ENCODE results near the gene GLP1R. TPM values are rescaled to one million over a fixed set of nuclear protein-coding genes. Genes with fewer than 3 reads are reported as not detected.

GLP1R gene
- polyA plus RNA-seq, 1 donor (not counting 4 experiments of a cell fraction or from before 2014, with no cell fraction given) = not detected

DNA sequence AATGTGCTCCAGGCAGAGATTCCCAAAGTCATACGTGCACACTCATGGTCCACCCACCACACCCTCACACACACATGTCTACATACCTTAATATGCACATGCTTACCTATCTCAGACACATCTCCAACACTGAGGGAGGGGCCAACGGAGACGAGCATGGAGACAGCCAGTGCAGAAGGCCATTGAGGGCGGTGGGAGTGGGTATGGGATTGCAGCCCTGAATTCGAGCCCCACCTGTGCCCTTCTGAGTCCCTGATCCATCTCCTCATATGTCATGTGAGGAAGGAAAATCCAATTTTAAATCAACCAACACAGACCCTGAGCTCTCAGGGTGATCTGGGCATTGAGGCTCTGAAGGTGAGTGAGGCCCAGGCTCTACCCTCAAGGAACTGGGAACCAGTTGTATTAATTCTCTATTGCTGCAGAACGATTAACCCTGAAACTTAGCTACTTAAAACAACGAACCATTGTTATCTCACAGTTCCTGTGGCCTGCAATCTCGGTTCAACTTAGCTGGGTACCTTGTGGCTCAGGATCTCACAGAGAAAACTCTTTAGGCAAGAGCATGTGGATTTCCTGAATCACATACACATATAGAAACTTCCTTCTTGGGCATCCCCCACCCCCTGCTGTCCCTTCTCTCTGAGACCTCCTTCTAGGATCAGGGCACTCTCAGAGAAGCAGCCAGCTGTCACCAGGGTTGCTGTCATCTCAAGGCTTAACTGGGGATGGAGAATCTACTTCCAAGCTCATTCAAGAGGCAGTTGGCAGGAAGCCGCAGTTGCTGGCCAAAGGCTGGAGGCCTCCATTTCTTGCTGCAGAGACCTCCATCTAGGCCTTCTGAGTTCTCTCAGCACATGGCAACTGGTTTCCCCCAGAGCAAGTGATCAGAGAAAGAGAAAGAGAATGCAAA lies 28.3 kb downstream of the GLP1R start:
- no peak overlapping the region for H3K27ac ChIP-seq (ENCODE audit: control insufficient read depth, insufficient read depth, low read length)
- no peaks in the 10 kb centered on the region for H3K9me1 ChIP-seq (ENCODE audit: control insufficient read depth, extremely low read depth, insufficient read depth, low read length)
- no peak overlapping the region for H3K4me2 ChIP-seq (ENCODE audit: control insufficient read depth, extremely low read depth, insufficient read depth, low read depth, low read length)
- FAIRE-seq (no peak), DNase-seq (ENCODE audit: low read depth, low spot score) (no peak)
- no peak overlapping the region for H3K9ac ChIP-seq (ENCODE audit: control insufficient read depth, extremely low read depth, insufficient read depth, low read length)
- TF ChIP-seq EZH2 (IDR thresholded peaks at IDR 0.05; ENCODE audit: low read length) (no peak), CTCF (optimal IDR thresholded peaks at IDR 0.05 in 1 of 3, IDR thresholded peaks at IDR 0.05 in 1 of 3, conservative IDR thresholded peaks at IDR 0.05 in 1 of 3; ENCODE audit: extremely low read depth in 1 of 3, insufficient read depth in 2 of 3, low read length in 3 of 3) (no peak)
- dilution Hi-C loops (cut with MboI; ENCODE audit: extremely low pct_ligation_motif_present, low sequenced_read_pairs) = no loop called here
- H3K27me3 ChIP-seq (ENCODE audit: control insufficient read depth, extremely low read depth, insufficient read depth, low read length) = no peaks in the 10 kb centered on the region
- no peaks in the 10 kb centered on the region for H3K79me2 ChIP-seq (ENCODE audit: control insufficient read depth, insufficient read depth, low read length)
- H2AFZ ChIP-seq (ENCODE audit: control insufficient read depth, low read length) = no peak overlapping the region
- H3K36me3 ChIP-seq (ENCODE audit: control insufficient read depth in 2 of 2, extremely low read depth in 1 of 2, insufficient read depth in 2 of 2, low read length in 2 of 2) = no peaks in the 10 kb centered on the region
- H3K9me3 ChIP-seq (ENCODE audit: control insufficient read depth, low read depth, low read length) = no peaks in the 10 kb centered on the region
- H3K4me3 ChIP-seq (ENCODE audit: control insufficient read depth in 2 of 3, extremely low read depth in 1 of 3, insufficient read depth in 2 of 3, low read depth in 1 of 3, low read length in 3 of 3) = no peak overlapping the region
- no peaks in the 10 kb centered on the region for H4K20me1 ChIP-seq (ENCODE audit: control insufficient read depth, extremely low read depth, insufficient read depth, low read length)
- no peaks in the 10 kb centered on the region for H3K4me1 ChIP-seq (ENCODE audit: control insufficient read depth, extremely low read depth, insufficient read depth, low read length)

- no peaks in the 10 kb centered on the region for H3K79me2 ChIP-seq (ENCODE audit: control insufficient read depth, insufficient read depth, low read length)
- dilution Hi-C loops (cut with MboI; ENCODE audit: extremely low pct_ligation_motif_present, low sequenced_read_pairs) = no loop called here
- no peak overlapping the region for H2AFZ ChIP-seq (ENCODE audit: control insufficient read depth, low read length)
Observed at GRCh38 chr6:39077882-39078594, 29.5 kb downstream of the GLP1R start.

More at GRCh38 chr6:39077882-39078594, 29.5 kb downstream of the GLP1R start:
- H4K20me1 ChIP-seq (ENCODE audit: control insufficient read depth, extremely low read depth, insufficient read depth, low read length) = no peaks in the 10 kb centered on the region
- H3K27me3 ChIP-seq (ENCODE audit: control insufficient read depth, extremely low read depth, insufficient read depth, low read length) = peaks cover under 1% of the 10 kb centered on the region
- no peak overlapping the region for H3K4me3 ChIP-seq (ENCODE audit: control insufficient read depth in 2 of 3, extremely low read depth in 1 of 3, insufficient read depth in 2 of 3, low read depth in 1 of 3, low read length in 3 of 3)
- FAIRE-seq = no peak
- H3K4me2 ChIP-seq (ENCODE audit: control insufficient read depth, extremely low read depth, insufficient read depth, low read depth, low read length) = no peak overlapping the region
- no peaks in the 10 kb centered on the region for H3K36me3 ChIP-seq (ENCODE audit: control insufficient read depth in 2 of 2, extremely low read depth in 1 of 2, insufficient read depth in 2 of 2, low read length in 2 of 2)
- no peak overlapping the region for H3K9ac ChIP-seq (ENCODE audit: control insufficient read depth, extremely low read depth, insufficient read depth, low read length)
- H3K4me1 ChIP-seq (ENCODE audit: control insufficient read depth, extremely low read depth, insufficient read depth, low read length) = no peaks in the 10 kb centered on the region
- no peaks in the 10 kb centered on the region for H3K9me1 ChIP-seq (ENCODE audit: control insufficient read depth, extremely low read depth, insufficient read depth, low read length)
- no peak for DNase-seq (ENCODE audit: low read depth, low spot score)
- no peak for TF ChIP-seq CTCF (optimal IDR thresholded peaks at IDR 0.05 in 1 of 3, IDR thresholded peaks at IDR 0.05 in 1 of 3, conservative IDR thresholded peaks at IDR 0.05 in 1 of 3; ENCODE audit: extremely low read depth in 1 of 3, insufficient read depth in 2 of 3, low read length in 3 of 3)
- no peak for TF ChIP-seq EZH2 (IDR thresholded peaks at IDR 0.05; ENCODE audit: low read length)
- no peaks in the 10 kb centered on the region for H3K9me3 ChIP-seq (ENCODE audit: control insufficient read depth, low read depth, low read length)
- H3K27ac ChIP-seq (ENCODE audit: control insufficient read depth, insufficient read depth, low read length) = no peak overlapping the region

All from keratinocyte (primary cell).